Stimulated activated CD8-positive, alpha-beta memory T cell treated with anti-CD3 and anti-CD28 coated beads, Interleukin-12 subunit alpha, Interleukin-12 subunit beta, amount 100 ng/mL, for 1 hour (primary cell): ENCODE results near the gene KLRD1.
"Not testable (repeated sequence)": the region's sequence is repeated elsewhere in the genome, so short reads cannot be mapped to it uniquely, and the experiment has no call there.

ENCODE experiments used
- DNase-seq: peaks from one replicate; pipeline ENCODE4 v3.0.0-alpha.2; 2020; ENCODE audit warnings: low read depth

Gene KLRD1

DNA sequence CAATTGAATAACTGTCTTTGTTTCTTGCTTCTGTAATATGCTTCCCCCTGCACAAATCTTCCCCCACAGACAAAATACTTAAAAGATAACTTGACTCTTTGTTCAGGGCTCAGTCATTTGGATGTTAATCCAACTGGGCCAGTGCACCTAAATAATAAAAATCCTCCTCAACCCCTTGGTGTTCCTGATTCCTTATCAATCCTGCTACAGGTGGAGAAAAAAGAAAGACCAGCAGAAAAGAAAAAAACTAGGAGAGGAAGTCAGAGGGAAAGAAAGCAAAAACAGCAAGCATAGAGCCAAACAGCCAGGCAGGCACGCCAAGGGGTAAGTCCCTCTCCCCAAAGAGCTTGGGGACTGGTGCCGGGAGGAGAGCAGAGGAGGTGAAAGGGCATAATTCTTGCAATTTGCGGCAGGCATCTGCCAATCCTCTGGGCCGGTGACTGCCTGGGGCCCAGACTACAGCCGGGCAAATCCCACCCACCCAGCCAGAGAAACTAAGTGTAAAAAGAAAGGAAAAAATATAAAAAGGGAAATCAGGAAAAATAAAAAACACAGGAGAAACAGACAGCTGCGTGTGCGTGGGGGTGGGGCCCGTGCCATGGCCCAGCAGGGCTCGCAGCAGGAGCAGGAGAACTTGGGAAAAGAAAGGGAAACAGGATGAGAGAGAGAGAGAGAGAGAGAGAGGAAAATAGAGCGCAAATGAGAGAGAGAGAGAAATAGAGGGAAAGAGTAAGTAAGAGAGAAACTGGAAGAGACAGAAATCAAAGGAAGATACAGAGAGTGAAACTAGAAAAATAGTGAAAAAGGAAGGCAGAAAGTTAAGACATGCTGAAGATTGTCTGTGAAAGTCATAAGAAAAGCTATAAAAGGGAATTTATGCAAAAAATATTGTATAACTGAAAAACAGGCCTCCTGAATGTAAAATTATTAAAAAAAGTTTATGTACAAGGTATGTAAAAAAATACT lies 60.8 kb downstream of the KLRD1 start:
- DNase-seq = no peak

DNA sequence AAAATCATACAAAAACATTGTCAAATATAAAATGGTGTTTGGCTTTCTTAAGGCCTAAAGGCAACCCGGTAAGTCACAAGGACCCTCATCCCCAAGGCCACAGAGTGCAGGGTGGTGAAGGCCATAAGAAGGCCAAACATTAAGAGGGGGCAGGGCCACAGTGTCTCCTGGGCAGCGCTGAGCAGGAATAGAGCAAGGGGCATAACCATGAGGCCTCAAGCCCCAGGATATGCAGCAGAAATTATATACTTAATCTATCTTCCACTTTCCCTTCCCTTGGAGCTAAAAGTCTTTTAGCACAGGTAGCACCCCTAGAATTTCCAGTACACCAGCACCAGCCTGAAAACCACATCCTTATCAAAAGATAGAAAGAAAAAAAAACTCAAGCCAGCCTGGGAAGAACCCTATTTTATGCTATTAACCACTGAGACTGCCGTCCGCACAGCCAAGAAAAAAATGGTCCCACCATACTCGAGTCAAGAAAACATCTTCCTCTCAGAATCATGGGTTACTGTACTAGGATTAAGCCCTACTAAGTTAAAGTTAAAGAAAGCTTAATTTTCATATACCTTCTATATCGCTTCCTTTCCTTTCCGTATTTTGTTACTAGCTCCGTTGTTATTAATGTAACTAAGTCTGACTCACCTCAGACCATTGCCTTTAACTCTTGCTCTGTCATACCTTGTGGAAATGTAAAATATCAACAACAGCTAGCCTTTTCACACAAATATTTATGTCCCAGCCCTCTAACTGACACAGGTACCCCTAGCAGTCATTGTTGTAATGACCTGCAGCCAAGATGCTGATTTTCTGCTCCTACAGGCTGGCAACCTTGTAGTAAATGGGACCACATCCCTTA lies 62.1 kb downstream of the KLRD1 start:
- no peak for DNase-seq

- not testable (repeated sequence) for DNase-seq
Measured at GRCh38 chr12:10371893-10372535, 64.3 kb downstream of the KLRD1 start.

DNA sequence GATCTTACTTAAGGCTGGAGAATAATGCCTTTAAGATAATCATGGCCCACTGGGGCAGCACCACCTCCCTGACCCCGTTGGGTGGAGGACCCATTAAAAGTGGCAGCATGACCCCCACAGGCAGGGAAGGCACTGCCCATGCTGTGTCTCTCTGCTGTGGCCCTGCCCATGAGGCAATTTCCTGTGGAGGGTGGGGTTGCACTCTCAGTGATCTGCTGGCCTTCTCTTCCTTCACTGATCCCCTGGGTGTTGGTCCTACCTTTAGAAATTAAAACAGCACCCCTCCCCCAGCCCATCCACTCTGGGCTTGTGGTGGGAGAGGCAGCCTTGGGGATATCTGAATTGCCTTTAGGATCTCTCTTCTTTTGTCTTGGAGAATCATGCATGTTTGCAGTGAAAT lies 64.9 kb downstream of the KLRD1 start:
- no peak for DNase-seq

GRCh38 chr12:10374624-10375018 lies 67.0 kb downstream of the KLRD1 start:
- DNase-seq = no peak

GRCh38 chr12:10378737-10379136 lies 71.1 kb downstream of the KLRD1 start:
- not testable (repeated sequence) for DNase-seq
